Mesothelial cell of epicardium (in vitro differentiated cells): ENCODE measurements around the gene CALY. TPM values are rescaled to one million over a fixed set of nuclear protein-coding genes. Genes with fewer than 3 reads are reported as not detected.

ENCODE experiments used
- DNase-seq, 2 experiments: peaks; one replicate each; pipeline ENCODE4 v3.0.0; 2021; ENCODE audit warnings: low spot score in 2 of 2; ENCODE audit not compliant: unreplicated experiment in 2 of 2
- H3K27ac Mint-ChIP-seq: 2 replicates; pipeline ENCODE4 v1.8.0; 2021; ENCODE audit warnings: mixed read lengths
- H3K27me3 Mint-ChIP-seq: 2 replicates; pipeline ENCODE4 v1.8.0; 2021; ENCODE audit warnings: low read depth, mixed read lengths
- H3K36me3 Mint-ChIP-seq: 2 replicates; pipeline ENCODE4 v1.8.0; 2021; ENCODE audit warnings: mixed read lengths
- H3K4me1 Mint-ChIP-seq: 2 replicates; pipeline ENCODE4 v1.8.0; 2021; ENCODE audit warnings: mixed read lengths
- H3K4me3 Mint-ChIP-seq: 2 replicates; pipeline ENCODE4 v1.8.0; 2021; ENCODE audit warnings: mild to moderate bottlenecking, moderate library complexity, mixed read lengths
- H3K9me3 Mint-ChIP-seq: 2 replicates; pipeline ENCODE4 v1.8.0; 2021; ENCODE audit warnings: mixed read lengths
- total RNA-seq: library from RNA; stranded (reverse); gene quantifications from 3 replicates; pipeline ENCODE4 v1.2.1, GENCODE V29; 2021
- TF ChIP-seq, protein P1 (sequence below): fragments of 200-600 bp; sonication (generic); IDR thresholded peaks from one replicate; pipeline ENCODE4 v1.5.0; 2021; ENCODE audit warnings: antibody characterized with exemption; ENCODE audit not compliant: unreplicated experiment

The CALY gene
- total RNA-seq, 1 donor from 2014 or later: 2.1 TPM

GRCh38 chr10:133303206-133303605 lies 33.5 kb downstream of the CALY start:
- no peaks in the 10 kb centered on the region for H3K27me3 Mint-ChIP-seq
- H3K4me1 Mint-ChIP-seq: peaks cover 12% of the 10 kb centered on the region
- H3K9me3 Mint-ChIP-seq: no peaks in the 10 kb centered on the region
- H3K36me3 Mint-ChIP-seq: peaks cover 26% of the 10 kb centered on the region
- H3K4me3 Mint-ChIP-seq: no peak overlapping the region
- no peak overlapping the region for H3K27ac Mint-ChIP-seq
- TF ChIP-seq, protein P1, sequence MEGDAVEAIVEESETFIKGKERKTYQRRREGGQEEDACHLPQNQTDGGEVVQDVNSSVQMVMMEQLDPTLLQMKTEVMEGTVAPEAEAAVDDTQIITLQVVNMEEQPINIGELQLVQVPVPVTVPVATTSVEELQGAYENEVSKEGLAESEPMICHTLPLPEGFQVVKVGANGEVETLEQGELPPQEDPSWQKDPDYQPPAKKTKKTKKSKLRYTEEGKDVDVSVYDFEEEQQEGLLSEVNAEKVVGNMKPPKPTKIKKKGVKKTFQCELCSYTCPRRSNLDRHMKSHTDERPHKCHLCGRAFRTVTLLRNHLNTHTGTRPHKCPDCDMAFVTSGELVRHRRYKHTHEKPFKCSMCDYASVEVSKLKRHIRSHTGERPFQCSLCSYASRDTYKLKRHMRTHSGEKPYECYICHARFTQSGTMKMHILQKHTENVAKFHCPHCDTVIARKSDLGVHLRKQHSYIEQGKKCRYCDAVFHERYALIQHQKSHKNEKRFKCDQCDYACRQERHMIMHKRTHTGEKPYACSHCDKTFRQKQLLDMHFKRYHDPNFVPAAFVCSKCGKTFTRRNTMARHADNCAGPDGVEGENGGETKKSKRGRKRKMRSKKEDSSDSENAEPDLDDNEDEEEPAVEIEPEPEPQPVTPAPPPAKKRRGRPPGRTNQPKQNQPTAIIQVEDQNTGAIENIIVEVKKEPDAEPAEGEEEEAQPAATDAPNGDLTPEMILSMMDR: no peak
- DNase-seq: no peak

- H3K36me3 Mint-ChIP-seq: peaks cover 35% of the 10 kb centered on the region
- H3K27me3 Mint-ChIP-seq: no peaks in the 10 kb centered on the region
- TF ChIP-seq, protein P1: no peak
- no peaks in the 10 kb centered on the region for H3K9me3 Mint-ChIP-seq
- no peak overlapping the region for H3K27ac Mint-ChIP-seq
- peaks cover 7% of the 10 kb centered on the region for H3K4me1 Mint-ChIP-seq
- H3K4me3 Mint-ChIP-seq: no peak overlapping the region
- no peak for DNase-seq
Measured at GRCh38 chr10:133302230-133302629, 34.5 kb downstream of the CALY start.

DNA sequence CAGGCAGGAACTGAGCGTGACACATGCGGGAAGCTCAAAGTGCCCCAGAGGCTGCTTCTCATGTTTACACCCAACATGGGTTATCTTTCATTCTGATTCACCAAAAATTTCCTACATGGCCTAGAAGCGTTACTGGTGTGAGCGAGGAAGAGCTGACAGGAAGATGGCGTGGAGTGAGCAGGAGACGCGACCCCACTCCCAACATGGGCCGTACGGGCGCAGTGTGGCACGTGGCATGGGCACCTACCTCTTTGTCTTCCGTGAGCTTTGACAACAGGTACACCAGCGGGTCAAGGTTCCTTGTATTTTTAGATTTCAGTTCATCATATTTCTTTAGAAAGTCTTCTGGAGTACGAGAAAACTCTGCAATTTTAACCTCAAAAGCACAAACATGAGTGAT lies 37.0 kb downstream of the CALY start:
- no peaks in the 10 kb centered on the region for H3K27me3 Mint-ChIP-seq
- H3K36me3 Mint-ChIP-seq: peaks cover 40% of the 10 kb centered on the region

DNA sequence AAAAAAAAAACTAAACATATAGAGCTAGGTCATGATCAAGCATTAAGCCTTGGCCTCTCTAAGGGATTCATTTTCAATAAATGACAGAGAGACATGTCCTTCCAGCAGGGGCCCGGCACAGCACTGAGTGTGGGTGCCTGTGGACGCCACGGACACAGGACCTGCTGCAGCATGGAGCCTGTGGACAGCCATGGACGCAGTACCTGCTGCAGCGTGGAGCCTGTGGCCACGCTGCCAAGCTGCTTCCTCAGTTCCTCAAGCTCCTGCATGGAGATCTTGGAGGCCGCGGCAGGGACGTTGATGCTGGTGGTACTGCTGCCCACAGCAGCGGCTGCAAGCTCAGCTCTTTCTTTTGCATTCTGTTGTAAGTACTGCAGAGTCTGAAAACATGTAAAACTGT lies 37.5 kb downstream of the CALY start:
- DNase-seq: no peak
- TF ChIP-seq, protein P1: no peak
- Mint-ChIP-seq H3K4me3 (no peak overlapping the region), H3K27ac (no peak overlapping the region), H3K27me3 (no peaks in the 10 kb centered on the region), H3K4me1 (no peaks in the 10 kb centered on the region), H3K9me3 (no peaks in the 10 kb centered on the region), H3K36me3 (peaks cover 46% of the 10 kb centered on the region)

More for the DNA sequence above, 37.0 kb downstream of the CALY start:
- no peaks in the 10 kb centered on the region for H3K9me3 Mint-ChIP-seq
- H3K27ac Mint-ChIP-seq: no peak overlapping the region
- no peak for DNase-seq
- no peak overlapping the region for H3K4me3 Mint-ChIP-seq
- TF ChIP-seq, protein P1: no peak
- H3K4me1 Mint-ChIP-seq: no peaks in the 10 kb centered on the region

DNA sequence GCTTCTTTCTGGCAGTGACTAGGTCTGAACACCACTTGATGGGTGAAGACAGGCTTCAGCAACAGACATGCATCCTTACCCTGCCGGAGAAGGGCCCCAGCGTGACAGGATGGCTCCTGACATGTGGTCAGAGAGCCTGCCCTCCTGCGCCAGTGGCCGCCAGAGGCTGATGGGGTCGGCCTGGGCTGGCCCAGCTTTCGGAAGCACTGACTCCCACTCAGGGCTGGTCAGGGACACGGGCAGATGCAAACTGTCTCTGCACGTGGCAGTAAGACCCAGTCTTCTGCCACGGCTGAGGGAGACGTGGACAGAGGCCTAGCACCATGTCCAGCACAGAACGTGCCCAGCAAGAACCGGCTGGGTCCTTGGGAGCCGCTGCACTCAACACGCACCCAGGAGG lies 38.2 kb downstream of the CALY start:
- H3K27ac Mint-ChIP-seq: no peak overlapping the region
- H3K4me1 Mint-ChIP-seq: no peaks in the 10 kb centered on the region
- H3K4me3 Mint-ChIP-seq: no peak overlapping the region
- TF ChIP-seq, protein P1: no peak
- H3K36me3 Mint-ChIP-seq: peaks cover 52% of the 10 kb centered on the region
- H3K9me3 Mint-ChIP-seq: no peaks in the 10 kb centered on the region
- H3K27me3 Mint-ChIP-seq: no peaks in the 10 kb centered on the region
- DNase-seq: no peak

GRCh38 chr10:133297504-133297903 lies 39.2 kb downstream of the CALY start:
- no peaks in the 10 kb centered on the region for H3K27me3 Mint-ChIP-seq
- no peaks in the 10 kb centered on the region for H3K4me1 Mint-ChIP-seq
- H3K27ac Mint-ChIP-seq: no peak overlapping the region
- no peak overlapping the region for H3K4me3 Mint-ChIP-seq
- no peak for DNase-seq
- H3K9me3 Mint-ChIP-seq: no peaks in the 10 kb centered on the region
- peaks cover 50% of the 10 kb centered on the region for H3K36me3 Mint-ChIP-seq
- TF ChIP-seq, protein P1: no peak
